SKM-1 treated with dmso at 0.1 percent for 144 hours (cell line): ENCODE results near the gene COCH.

ENCODE experiments used
- DNase-seq: peaks from one replicate; lab custom pipeline; 2025; ENCODE audit not compliant: unreplicated experiment; lab: John Stamatoyannopoulos, UW

The COCH gene

DNA sequence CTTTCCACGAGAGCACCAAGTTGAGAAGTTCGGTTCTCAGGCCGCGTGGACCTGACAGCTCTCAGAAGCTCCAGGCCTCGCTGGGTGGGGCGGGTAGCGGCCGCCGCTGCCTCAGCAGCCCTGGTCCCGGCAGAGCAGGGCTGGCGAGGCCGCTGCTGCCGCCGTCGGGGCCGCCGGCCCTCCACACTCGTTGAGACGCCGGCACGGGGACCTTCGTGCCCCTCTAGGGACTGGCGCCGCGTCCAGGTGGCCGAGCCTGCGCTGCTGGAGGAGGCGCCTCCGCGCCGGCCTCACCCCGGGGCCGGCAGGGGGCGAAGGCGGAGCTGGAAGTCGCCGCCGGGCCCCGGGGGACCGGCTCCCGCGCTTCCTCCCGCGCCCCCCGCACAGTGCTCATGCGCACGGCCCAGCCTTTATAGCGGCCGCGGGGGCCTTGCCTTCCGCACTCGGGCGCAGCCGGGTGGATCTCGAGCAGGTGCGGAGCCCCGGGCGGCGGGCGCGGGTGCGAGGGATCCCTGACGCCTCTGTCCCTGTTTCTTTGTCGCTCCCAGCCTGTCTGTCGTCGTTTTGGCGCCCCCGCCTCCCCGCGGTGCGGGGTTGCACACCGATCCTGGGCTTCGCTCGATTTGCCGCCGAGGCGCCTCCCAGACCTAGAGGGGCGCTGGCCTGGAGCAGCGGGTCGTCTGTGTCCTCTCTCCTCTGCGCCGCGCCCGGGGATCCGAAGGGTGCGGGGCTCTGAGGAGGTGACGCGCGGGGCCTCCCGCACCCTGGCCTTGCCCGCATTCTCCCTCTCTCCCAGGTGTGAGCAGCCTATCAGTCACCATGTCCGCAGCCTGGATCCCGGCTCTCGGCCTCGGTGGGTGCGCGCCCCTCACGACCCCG, at the start of gene COCH:
COCH (plus strand) TSS at position 440 of the 879 bp plus-strand sequence; CDS start at position 820, 380 bp downstream.
- DNase-seq: peak; percentile 10

DNA sequence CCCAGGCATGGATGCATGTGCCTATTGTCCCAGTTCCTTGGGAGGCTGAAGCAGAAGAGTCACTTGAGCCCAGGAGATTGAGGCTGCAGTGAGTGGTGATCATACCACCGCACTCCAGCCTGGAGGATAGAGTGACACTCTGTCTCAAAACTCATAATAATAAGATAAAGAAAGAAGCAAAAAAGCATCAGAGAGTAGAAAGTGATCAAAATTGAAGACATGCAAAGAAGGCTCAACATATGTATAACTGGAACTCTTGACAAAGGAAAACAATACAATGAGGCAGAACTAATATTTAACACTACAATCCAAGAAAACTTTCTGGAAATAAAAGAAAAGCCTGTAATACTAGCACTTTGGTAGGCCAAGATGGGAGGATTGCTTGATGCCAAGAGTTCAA, 48.3 kb upstream of the COCH start:
- no peak for DNase-seq

DNA sequence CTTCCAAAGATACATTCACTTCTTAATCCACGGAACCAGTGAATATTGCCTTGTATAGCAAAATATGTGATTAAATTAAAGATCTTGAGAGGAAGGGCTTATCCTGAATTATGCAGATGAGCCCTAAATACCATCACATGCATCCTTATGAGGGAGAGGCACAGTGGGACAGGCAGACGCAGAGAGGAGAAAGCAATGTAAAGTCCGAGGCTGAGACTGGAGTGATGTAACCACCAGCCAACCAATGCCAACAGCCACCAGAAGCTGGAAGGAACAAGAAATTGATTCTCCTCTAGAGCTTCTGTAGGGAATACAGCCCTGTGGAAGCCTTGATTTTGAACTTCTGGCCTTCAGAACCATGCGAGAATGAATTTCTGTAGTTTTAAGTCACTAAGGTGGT, 44.5 kb upstream of the COCH start:
- no peak for DNase-seq

DNA sequence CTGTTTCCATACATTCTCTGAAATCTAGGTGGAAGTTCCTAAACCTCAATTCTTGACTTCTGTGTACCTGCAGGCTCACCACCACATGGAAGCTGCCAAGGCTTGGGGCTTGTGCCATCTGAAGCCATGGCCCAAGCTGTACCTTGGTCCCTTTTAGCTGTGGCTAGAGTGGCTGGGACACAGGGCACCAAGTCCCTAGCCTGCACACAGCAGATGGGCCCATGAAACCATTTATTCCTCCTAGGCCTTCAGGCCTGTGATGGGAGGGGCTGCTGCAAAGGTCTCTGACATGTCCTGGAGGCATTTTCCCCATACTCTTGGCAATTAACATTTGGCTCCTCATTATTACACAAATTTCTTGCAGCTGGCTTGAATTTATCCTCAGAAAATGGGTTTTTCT, 40.0 kb upstream of the COCH start:
- no peak for DNase-seq

DNA sequence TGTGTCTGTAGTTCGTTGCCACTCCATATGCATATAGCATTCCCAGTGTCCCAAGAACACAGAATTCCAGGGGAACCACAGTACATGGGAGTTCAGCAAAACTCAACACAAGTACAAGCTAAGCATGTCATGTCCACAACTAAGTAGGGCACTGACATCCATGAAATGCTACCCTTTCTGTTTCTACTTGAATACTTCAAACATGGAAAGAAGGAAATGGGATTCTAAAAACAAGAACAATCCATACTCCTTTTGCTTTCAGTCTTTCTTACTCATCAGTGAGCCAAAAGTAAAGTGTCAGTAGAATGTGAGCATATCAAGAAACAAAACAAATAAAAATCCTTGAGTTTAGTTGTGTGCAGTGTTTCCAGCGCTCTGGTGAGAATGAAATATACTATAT, 36.0 kb upstream of the COCH start:
- no peak for DNase-seq

DNA sequence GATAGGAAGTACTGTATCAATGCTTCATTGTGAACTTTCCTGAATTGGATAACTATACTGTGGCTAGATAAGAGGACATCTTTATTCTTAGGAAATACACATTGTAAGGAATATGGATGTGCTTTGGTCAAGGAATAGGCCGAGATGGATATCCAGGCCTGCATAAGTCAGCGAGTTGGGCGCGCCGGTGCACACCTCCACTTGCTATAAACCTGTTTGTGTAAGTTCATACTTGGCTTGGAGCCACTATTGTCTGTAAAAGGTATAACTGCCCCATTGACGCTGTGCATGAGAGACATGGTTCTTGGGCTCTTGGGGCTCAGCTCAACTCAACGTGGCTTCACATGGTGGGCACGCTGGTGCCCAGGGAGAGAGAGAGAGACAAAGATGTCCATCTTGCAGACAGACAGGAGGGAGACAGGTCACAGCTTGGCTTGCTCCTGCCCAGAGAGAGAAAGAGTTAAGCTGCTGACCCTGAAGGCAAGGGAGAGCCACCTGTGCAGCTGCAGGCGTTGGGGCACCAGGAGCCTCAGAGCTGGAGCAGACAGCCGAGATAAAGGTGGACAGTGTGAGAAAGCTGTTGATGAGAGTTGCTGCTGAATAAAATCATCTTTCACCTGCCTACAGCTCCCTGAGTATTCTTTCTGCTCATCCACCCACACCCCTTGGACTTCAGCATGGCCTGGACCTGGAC, 34.1 kb upstream of the COCH start:
- DNase-seq: no peak

DNA sequence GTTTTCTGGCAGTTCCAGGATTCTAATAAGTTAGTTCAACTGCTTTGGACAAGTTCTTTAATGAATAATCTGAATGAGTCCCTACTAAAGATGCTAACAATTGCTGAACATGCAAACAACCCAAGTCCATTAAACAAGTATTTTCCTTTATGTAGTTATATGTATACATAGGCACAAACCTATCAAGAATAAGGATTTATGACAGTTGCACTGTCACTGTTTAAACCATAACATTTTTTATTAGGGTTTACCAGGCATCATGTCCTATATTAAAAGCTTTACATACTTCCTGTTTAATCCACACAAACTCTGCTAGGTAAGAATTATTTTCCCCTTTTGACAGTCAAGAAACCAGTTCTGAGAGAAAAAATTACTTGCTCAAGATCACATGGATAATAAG, 31.9 kb upstream of the COCH start:
- no peak for DNase-seq

DNA sequence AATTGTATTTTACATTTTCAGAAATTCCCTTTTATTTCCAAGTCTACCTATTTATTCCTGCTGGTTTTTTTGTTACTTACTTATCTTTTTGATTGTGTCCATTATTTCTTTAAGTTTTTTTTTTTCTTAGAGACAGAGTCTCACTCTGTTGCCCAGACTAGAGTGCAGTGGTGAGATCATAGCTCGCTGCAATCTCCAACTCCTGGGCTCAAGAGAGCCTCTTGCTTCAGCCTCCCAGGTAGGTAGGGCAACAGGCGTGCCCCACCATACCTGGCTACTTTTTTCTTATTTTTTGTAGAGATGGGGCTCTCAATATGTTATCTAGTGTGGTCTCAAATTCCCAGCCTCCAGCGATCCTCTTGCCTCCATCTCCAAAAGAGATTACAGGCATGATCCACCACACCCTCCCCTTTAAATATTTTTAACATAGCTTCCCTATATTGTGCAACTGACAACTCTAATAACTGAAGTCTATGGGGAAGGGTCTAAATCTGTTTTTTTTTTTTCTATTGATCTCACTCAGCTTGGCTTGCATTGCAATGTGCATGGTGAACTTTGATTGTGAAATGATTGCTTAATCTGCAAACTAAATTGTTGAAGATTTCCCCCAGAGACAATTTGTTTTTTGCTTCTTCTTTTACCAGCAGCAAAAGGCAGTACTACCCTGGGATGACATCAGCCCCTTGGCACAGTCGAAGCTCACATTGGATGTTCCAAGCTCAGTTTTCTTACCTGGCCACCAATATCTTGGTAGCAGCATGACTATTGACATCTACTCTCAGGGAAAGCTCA, 25.7 kb upstream of the COCH start:
- DNase-seq: peak; percentile 33

DNA sequence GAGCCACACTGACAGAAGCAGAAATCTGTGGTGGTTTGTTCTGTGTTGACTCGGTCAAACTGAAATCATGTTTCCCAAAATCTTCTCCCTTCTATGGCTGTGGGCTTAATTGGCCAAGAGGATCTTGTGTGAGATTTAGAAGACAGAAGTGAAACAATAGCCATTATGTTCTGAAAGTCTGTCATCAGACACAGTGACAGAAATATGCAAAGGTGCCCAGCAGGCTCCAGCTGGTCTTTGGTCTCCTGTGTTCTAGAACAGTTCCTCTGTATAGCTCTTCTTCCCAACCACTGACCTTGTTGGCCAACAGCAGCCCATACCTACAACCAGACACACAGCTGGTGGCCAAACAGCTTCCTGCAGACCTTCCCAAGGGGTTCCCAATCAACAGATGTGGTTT, 25.0 kb upstream of the COCH start:
- no peak for DNase-seq

DNA sequence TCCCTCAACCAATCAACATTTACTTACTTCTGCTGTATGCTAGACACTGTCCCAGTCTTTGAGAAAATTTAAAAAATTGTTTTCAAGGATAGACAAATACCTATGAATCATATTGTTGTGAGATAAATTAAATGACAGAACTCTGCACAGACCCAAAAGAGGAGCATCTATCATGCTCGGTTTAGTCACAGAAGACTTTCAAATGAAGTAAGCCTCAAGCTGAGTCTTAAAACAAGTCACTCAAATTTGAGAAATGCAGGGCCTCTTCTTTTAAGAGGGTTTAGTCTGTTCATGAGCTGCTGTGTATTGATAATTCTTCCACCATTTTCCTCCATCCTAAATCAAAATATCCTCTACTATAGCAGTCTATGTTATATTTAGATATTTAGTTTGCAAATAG, 24.4 kb upstream of the COCH start:
- DNase-seq: no peak

DNA sequence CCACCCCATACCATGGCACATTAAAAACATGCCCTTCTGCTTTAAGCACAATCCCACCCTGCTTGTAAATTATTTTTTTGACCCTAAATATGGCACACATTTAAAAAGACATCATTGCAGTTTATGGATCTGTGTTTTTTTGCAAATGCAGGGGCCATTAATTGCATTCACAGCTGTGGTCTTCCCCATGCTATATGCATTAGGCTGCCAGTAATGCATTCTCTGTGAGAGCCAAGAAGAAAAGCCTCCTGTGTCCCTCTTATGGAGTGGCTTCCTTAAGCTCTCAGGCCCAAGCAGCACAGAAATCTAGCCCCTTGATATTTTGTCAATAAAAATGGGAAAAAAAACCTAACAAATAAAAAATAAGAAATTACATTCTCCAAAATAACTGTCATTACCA, 20.4 kb upstream of the COCH start:
- DNase-seq: no peak

DNA sequence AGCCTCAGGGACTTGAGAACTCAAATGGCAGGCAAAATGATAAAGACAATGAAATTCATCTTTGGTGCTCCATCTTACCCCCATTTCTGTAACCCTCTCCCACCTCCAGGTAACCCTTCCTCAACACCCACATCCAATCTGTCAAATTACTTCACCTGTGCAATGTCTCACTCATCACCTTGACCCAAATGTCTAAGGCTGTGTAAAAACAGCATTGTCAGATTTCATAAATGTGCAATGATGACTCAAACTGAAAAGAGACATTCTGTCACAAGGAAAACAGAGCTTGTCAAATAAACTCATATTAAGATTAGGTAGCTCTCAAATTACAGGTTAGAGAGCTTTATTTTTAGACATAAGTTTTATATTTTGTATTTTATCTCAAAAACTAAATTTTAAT, 19.9 kb upstream of the COCH start:
- no peak for DNase-seq

DNA sequence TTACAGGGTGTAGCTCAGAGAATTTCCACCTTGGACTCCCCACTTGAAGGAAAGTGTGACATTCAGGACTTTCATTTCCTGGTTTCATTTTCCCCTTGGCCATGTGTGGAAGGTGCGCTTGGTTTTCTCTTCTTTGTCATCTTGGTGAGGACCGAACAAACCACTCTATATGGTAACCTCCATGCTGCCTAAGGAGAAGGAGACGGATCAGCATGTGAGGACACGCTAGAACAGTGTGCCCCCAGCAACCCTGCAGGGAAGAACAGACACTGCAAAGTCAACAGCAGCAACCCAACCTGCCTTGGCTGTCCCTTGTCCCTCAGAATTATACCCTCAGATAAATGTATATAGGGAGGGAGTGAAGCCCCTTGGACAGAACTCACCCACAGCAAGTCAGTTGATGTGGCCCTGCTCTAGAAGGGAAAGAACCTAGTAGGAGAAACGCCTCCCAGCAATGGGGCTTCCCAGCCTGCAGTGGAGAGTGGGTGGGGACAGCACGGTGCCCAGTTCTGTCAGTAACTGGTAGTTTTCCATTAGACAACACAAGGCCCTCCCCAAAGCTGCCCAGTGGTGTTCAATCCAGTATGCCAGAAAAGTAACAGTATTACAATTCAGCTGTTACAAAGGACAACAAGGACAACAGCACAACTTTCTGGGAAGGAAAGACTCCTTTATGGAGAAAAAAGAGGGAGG, 18.9 kb upstream of the COCH start:
- no peak for DNase-seq

DNA sequence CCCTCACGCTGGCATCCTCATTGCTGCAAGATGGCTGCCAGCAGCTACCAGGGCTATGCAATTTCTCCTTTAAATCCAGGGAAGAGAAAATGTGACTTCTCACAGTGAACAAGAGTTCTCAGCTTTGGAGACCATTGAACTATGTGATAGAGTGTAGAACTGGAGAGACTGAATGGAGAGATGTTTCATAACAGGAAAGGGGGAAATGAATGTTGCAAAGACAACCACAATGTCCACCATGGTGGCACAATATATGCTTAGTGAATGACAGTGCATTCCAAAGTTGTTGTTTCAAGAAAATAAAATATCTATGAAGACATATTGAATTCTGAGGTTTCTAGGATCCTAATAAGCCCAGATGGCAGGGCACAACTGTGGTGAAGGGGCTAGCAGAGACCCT, 13.2 kb upstream of the COCH start:
- peak; percentile 55 for DNase-seq

DNA sequence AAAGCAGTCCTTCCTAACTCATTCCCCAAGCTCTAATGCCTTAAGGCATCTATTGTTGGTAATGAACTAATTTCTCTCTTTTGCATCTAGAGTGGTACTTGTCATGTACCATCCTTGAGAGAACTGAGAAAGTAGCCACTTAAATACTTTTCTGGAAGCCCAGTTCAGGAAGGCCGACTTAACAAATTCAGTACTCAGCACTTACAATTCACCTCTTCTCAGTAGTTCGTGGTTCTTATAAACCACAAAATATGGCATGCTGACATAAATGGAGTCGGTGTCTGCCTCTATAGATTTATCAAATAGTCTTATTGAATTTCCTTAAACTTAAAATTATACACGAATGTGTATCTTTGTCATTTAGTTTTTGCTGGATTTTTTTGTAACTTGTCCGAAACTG, 9.4 kb upstream of the COCH start:
- no peak for DNase-seq

DNA sequence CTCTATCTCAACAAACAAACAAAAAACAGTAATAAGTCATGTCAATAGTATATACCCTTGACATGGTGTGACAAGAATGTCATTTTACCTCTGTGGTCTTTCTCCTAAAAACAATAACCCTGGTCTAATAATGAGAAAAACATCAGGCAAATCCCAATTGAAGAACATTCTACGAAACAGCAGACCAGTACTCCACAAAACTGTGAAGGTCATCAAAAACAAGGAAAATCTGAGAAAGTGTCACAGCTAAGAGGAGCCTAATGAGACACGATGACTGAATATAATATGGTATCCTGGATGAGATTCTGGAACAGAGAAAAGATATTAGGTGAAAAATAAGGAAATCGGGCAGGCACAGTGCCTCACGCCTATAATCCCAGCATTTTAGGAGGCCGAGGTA, 5.6 kb upstream of the COCH start:
- DNase-seq: no peak

DNA sequence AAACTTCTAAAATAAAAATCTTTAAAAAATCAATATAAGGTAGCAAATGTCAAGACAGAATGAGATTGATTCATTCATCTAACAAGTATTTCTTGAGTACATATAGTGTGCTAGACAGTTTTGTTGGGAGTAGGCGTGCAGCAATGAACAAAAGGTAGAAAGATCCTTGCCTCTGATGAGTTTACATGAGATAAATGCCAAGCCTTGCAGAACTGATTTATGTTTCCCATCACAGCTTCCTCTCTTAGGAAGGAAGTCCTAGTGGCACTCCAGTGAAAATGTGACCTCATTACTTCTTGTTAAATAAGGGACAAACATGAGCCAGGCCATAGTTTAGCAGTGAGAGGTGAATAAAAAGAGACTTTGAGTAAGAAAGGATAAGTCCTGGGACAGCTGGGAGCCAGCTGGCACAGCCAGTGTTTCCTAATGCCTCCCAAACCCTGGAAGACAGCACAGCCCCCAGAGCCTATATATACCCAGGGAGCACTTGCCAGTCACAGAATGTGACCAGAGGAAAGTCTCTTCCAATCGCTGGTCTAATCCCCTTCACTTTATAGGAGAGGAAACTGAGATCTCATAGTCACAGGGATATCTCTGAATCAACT, 4.7 kb upstream of the COCH start:
- no peak for DNase-seq

DNA sequence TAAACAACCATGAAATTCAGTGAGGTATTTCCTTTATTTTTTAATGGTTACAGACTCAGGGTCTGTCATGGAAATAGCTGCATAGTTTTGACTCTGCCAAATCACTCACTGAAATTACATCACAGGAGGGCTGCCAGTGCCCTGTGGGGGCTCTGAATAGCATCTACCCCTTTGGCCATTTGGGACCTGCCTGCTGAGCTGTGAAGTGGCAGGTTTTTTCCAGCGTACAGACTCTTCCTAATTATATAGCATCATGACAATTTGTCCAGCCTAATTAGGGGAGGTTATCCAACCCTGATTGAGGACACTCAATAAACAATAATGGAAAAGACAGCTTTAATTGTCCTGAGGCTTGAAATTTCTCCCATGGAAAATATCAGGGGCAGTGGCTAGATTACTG, 1.8 kb upstream of the COCH start:
- DNase-seq: no peak

DNA sequence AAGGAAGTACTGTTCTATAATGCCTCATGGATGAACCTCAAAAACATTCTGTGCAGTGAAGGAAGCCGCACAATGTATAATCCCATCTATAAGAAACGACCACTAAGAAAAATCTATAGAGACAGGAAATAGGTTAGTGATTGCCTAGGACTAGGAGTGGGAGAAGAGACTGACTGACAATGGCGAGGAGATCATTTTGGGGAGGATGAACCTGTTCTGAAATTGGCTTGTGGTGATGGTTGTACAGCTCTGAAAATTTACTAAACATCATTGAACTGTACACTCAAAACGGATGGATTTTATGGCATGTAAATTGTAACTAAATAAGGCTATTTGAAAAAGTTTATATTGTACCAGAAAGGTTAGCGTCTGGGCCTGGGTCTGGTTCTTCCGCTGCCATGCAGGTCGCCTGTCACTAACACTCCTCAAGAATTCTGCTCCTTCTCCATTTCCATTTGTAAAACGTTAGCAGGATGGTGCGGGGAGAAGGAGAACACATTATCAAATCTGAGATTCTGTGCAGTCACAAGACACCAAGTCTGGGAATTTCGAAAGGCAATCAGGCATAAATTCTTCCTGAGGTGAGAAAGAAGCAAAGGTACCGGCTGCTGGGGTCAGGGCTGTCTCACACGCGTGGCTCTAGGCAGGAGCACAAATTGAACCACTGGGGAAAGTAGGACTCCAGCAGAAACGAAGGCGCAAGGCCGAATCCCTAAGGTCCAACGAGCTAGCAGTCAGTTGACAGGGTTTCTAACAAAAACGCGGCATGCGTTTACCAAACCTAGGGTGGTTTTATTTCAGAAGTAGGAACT, 845 bp upstream of the COCH start:
- DNase-seq: no peak
